Measurements from ENCODE around the gene FECH. TPM values are rescaled to one million over a fixed set of nuclear protein-coding genes. Genes with fewer than 3 reads are reported as not detected.
A peak's percentile ranks its signal among the peaks of the same experiment; 100 is the strongest.

FECH gene
- polyA plus RNA-seq, 3 donors: 9.7 to 23.3 (median 9.9) TPM

DNA sequence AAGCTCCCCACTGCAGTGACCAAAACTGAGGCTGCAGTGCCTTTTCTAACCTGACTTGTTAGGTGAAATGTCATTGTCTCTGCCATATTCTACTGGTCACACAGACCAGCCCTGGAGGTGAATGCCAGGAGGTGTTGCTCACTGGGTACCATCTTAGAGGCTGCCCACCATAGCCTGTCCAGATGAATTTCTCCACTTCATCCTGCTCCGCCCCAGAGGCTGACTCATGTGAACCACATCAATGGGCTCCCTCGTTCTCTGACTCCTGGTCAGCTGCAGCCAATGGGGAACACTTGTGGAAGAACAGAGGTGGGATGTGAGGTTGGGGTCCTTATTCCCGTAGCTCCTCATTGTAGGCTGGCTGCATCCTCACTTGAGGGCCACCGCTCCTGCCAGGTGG, 38.5 kb upstream of the FECH start:
- intact Hi-C loops (cut with micrococcal nuclease): loop anchor here in 1 of 2 donors (10.0 kb wide), 1 partner anchor 990 kb away; the partner anchor contains the start of gene TXNL1
- 100% methylated on average over 2 of the region's 4 CpGs for WGBS (ENCODE audit: insufficient coverage)
- no peaks in the 10 kb centered on the region for H3K9me3 Mint-ChIP-seq
- Histone ChIP-seq H4K20me1 (ENCODE audit: insufficient read depth, low read length) (no peaks in the 10 kb centered on the region), H3K27me3 (ENCODE audit: control insufficient read depth in 2 of 2, insufficient read depth in 2 of 2, low read length in 2 of 2) (no peaks in the 10 kb centered on the region), H3K79me2 (ENCODE audit: insufficient read depth, low read length) (peaks cover 16% of the 10 kb centered on the region), H3K9ac (ENCODE audit: insufficient read depth, low read length, poor library complexity, severe bottlenecking) (no peak overlapping the region), H3K4me1 (ENCODE audit: control insufficient read depth in 1 of 2, insufficient read depth in 2 of 2, low read length in 2 of 2) (peaks cover 16 to 19% of the 10 kb centered on the region in 2 donors), H2AFZ (ENCODE audit: insufficient read depth, low read depth, low read length, poor library complexity, severe bottlenecking) (peak overlapping the region; percentile 26), H3K27ac (ENCODE audit: low read depth in 1 of 2, low read length in 2 of 2) (no peak overlapping the region), H3K4me2 (replicated peaks; ENCODE audit: extremely low read depth, low read length, poor library complexity, severe bottlenecking) (no peak overlapping the region), H3K36me3 (replicated peaks in 1 of 2; ENCODE audit: control insufficient read depth in 1 of 2, insufficient read depth in 2 of 2, low read length in 2 of 2) (no peaks in the 10 kb centered on the region), H3K4me3 (replicated peaks in 1 of 3; ENCODE audit: low read depth in 2 of 3, low read length in 3 of 3) (no peak overlapping the region), H3K9me3 (replicated peaks in 1 of 2; ENCODE audit: control insufficient read depth in 1 of 2, insufficient read depth in 1 of 2, low read length in 2 of 2) (no peaks in the 10 kb centered on the region)
- TF ChIP-seq, protein P1, sequence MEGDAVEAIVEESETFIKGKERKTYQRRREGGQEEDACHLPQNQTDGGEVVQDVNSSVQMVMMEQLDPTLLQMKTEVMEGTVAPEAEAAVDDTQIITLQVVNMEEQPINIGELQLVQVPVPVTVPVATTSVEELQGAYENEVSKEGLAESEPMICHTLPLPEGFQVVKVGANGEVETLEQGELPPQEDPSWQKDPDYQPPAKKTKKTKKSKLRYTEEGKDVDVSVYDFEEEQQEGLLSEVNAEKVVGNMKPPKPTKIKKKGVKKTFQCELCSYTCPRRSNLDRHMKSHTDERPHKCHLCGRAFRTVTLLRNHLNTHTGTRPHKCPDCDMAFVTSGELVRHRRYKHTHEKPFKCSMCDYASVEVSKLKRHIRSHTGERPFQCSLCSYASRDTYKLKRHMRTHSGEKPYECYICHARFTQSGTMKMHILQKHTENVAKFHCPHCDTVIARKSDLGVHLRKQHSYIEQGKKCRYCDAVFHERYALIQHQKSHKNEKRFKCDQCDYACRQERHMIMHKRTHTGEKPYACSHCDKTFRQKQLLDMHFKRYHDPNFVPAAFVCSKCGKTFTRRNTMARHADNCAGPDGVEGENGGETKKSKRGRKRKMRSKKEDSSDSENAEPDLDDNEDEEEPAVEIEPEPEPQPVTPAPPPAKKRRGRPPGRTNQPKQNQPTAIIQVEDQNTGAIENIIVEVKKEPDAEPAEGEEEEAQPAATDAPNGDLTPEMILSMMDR (IDR thresholded peaks at IDR 0.05): no peak
- no peak overlapping the region for H3K4me3 Mint-ChIP-seq
- peaks cover 0 to 2% (median 0%) of the 10 kb centered on the region in 3 donors for H3K27me3 Mint-ChIP-seq (ENCODE audit: low read depth in 3 of 3)
- DNase-seq: peak in 1 of 3 donors; percentile 20
- H3K27ac Mint-ChIP-seq: peak overlapping the region in 1 of 7 donors; percentile 29
- H3K4me1 Mint-ChIP-seq: peaks cover 14% of the 10 kb centered on the region
- H3K36me3 Mint-ChIP-seq: no peaks in the 10 kb centered on the region

- H3K4me3 ChIP-seq (replicated peaks in 1 of 3; ENCODE audit: low read depth in 2 of 3, low read length in 3 of 3): peak overlapping the region; percentile 65 to 92 (median 70)
- H3K27me3 ChIP-seq (ENCODE audit: control insufficient read depth in 2 of 2, insufficient read depth in 2 of 2, low read length in 2 of 2): no peaks in the 10 kb centered on the region
- TF ChIP-seq, protein P1 (IDR thresholded peaks at IDR 0.05): no peak
- Mint-ChIP-seq H3K4me3 (peak overlapping the region; percentile 98 to 99), H3K4me1 (peaks cover 28% of the 10 kb centered on the region), H3K27ac (peak overlapping the region; percentile 97 to 100 (median 99)), H3K27me3 (ENCODE audit: low read depth in 3 of 3) (peaks cover 0 to 2% (median 0%) of the 10 kb centered on the region in 3 donors), H3K36me3 (peaks cover 12 to 21% of the 10 kb centered on the region in 2 donors), H3K9me3 (no peaks in the 10 kb centered on the region)
- intact Hi-C loops (cut with micrococcal nuclease): loop anchor here in 1 of 2 donors (10.0 kb wide), 1 partner anchor 986 kb away; the partner anchor contains the start of gene TXNL1
- peaks cover 15% of the 10 kb centered on the region for H4K20me1 ChIP-seq (ENCODE audit: insufficient read depth, low read length)
- peaks cover 46% of the 10 kb centered on the region for H3K79me2 ChIP-seq (ENCODE audit: insufficient read depth, low read length)
- H2AFZ ChIP-seq (ENCODE audit: insufficient read depth, low read depth, low read length, poor library complexity, severe bottlenecking): peak overlapping the region; percentile 82
- DNase-seq: peak in 1 of 3 donors; percentile 16
- H3K4me1 ChIP-seq (ENCODE audit: control insufficient read depth in 1 of 2, insufficient read depth in 2 of 2, low read length in 2 of 2): peaks cover 30 to 32% of the 10 kb centered on the region in 2 donors
- H3K27ac ChIP-seq (ENCODE audit: low read depth in 1 of 2, low read length in 2 of 2): peak overlapping the region; percentile 89 to 96
- peaks cover 7 to 10% of the 10 kb centered on the region in 2 donors for H3K36me3 ChIP-seq (replicated peaks in 1 of 2; ENCODE audit: control insufficient read depth in 1 of 2, insufficient read depth in 2 of 2, low read length in 2 of 2)
- peak overlapping the region; percentile 82 for H3K4me2 ChIP-seq (replicated peaks; ENCODE audit: extremely low read depth, low read length, poor library complexity, severe bottlenecking)
- 0% methylated on average over 12 of the region's 20 CpGs for WGBS (ENCODE audit: insufficient coverage)
- peak overlapping the region; percentile 89 for H3K9ac ChIP-seq (ENCODE audit: insufficient read depth, low read length, poor library complexity, severe bottlenecking)
- no peaks in the 10 kb centered on the region for H3K9me3 ChIP-seq (replicated peaks in 1 of 2; ENCODE audit: control insufficient read depth in 1 of 2, insufficient read depth in 1 of 2, low read length in 2 of 2)
Observed at GRCh38 chr18:57621246-57621604, 34.7 kb upstream of the FECH start.
